Smooth muscle cell of bladder (primary cell): ENCODE measurements around the gene GZF1. TPM values are rescaled to one million over a fixed set of nuclear protein-coding genes. Genes with fewer than 3 reads are reported as not detected.

Experiments used
- total RNA-seq: library from RNA; depleted of rRNA; stranded (reverse); fragments of >200 nt; gene quantifications from 2 replicates; pipeline ENCODE4 v1.2.3, GENCODE V29; 2014

Gene GZF1
- 27.3 and 28.8 TPM in 2 replicates for total RNA-seq

GRCh38 chr20:23361476-23362391 is at the start of gene GZF1:
Gene GZF1 (plus strand): TSS chr20:23362182. CDS start chr20:23364384, 2,202 bp downstream.

GRCh38 chr20:23350196-23350903 is 11.6 kb upstream of the GZF1 start, which contains the start of gene NXT1:
Gene NXT1 (plus strand): TSS chr20:23350791. CDS start chr20:23354042, 3,251 bp downstream.

GRCh38 chr20:23420943-23421931 is 59.3 kb downstream of the GZF1 start, which contains the start of gene NAPB:
Gene NAPB (minus strand): TSS chr20:23421488. CDS start chr20:23421402, 86 bp downstream.

Other genes starting within 250 kb of the GZF1 start
- gene NXT1, start 11.4 kb upstream of the GZF1 start, total RNA-seq: 12.7 and 15.2 TPM in 2 replicates
- 7.3 TPM in 2 replicates for gene NAPB, start 59.3 kb downstream of the GZF1 start, total RNA-seq
- gene CSTL1, start 77.5 kb downstream of the GZF1 start, total RNA-seq: not detected in 2 replicates
- 0.28 TPM in 1 of 2 replicates, not detected in the other for gene CST11, start 90.7 kb downstream of the GZF1 start, total RNA-seq
- not detected in 2 replicates for gene CST8, start 128.9 kb downstream of the GZF1 start, total RNA-seq
- gene CST9L, start 206.3 kb downstream of the GZF1 start, total RNA-seq: not detected in 2 replicates
- gene CST9, start 243.7 kb downstream of the GZF1 start, total RNA-seq: not detected in 2 replicates